G401 (cell line): ENCODE results near the gene RCN1. TPM values are rescaled to one million over a fixed set of nuclear protein-coding genes. Genes with fewer than 3 reads are reported as not detected.
"Not testable (repeated sequence)": the region's sequence is repeated elsewhere in the genome, so short reads cannot be mapped to it uniquely, and the experiment has no call there.

Experiments used
- DNase-seq: peaks from one replicate; pipeline ENCODE4 v3.0.0-alpha.2; 2015; ENCODE audit warnings: low spot score
- in situ Hi-C: cut with HindIII; loops from 2 replicates; pipeline ENCODE4 v1.10.0; 2016; ENCODE audit warnings: low sequenced_read_pairs, mixed read lengths
- total RNA-seq: library from RNA; depleted of rRNA; stranded (reverse); fragments of >200 nt; shearing (Covaris generic); gene quantifications from 2 replicates; pipeline ENCODE4 v1.2.3, GENCODE V29; 2014; rRNA removed

The RCN1 gene
- 70.3 and 84.5 TPM in 2 replicates for total RNA-seq

DNA sequence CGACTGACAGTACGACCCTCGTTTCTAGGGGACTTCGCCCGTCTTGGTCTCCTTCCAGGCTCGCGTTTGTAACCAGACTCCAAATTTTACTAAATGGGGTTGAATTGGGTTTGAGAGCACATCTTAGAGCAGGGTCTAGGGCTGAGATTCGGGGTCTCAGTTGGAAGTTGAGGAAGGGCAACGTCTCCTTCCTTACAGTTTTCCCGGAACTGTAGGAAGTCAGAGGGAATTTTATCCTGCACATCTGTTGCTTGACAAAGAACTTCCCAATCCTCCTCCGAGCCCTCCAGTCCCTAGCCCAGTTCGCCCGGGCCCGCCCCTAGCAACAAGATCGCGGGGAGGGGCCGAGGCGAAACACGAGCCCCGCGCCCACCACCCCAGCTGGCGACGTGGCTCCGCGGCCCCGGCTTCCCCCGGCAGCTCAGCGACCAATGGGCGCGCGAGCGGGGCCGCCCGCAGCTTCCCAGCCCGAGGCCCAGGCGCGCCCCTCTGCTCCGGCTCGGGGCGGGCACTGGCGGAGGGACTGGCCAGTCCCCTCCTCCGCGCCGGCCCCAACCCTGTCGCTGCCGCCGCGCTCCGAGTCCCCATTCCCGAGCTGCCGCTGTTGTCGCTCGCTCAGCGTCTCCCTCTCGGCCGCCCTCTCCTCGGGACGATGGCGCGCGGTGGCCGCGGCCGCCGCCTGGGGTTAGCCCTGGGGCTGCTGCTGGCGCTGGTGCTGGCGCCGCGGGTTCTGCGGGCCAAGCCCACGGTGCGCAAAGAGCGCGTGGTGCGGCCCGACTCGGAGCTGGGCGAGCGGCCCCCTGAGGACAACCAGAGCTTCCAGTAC is at the start of gene RCN1:
Gene RCN1, plus strand, starts transcription at position 530 of the 826 bp plus-strand sequence. Its CDS starts 123 bp downstream, at position 653.
- peak; percentile 63 for DNase-seq
- in situ Hi-C loops, result no loop called here

- in situ Hi-C loops, result no loop called here
- no peak for DNase-seq
These were observed 47.1 kb upstream of the RCN1 start for GRCh38 chr11:32043737-32044136.

DNA sequence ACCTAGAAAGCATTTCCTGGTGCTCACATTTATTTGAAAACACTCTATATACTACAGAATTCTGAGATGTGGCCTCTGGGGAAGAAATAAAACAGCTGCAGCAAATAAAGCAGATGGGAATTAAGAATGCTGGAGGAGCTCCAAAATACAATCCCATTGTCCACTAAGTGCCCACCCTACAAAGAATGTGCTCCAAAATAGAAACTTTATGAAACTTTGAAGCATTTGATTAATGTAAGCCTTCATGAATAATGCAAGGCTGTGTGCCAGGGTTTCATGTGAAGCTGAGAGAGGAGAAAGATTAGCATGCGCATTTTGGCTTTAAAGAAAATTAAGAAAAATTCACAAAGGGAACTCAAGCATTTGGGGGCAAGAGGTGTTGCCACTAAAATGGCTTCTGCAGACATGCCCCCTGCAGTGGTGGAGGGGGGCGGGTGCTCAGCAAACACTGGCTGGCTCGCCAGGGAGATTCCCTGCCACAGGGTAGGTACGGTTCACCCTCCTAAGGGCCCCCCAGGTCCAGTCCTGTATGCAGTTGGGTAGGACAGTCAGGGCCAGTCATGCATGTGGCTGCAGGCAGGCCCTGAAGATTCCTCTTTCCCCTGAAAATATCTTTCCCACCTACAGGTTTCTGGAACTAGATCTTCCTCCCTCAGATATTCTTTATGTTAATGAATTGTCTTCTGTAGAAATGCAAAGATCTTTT is 46.6 kb upstream of the RCN1 start:
- DNase-seq, result no peak
- in situ Hi-C loops, result no loop called here

DNA sequence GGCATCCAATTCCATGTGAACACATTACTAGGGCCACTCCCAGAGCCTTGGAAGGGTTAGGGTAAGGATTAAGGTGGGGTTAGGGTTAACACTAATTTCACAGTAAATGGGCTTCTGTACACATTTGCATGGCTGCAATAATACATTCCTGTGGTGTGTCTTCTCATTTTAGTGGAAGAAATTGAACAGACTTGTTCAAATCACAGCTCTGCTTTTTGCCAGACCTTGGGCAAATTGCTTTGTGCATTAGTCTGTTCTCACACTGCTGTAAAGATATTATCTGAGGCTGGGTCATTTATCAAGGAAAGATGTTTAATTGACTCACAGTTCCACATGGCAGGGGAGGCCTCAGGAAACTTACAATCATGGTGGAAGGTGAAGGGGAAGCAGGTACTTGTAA is 45.4 kb upstream of the RCN1 start:
- DNase-seq, result no peak
- in situ Hi-C loops, result no loop called here

DNA sequence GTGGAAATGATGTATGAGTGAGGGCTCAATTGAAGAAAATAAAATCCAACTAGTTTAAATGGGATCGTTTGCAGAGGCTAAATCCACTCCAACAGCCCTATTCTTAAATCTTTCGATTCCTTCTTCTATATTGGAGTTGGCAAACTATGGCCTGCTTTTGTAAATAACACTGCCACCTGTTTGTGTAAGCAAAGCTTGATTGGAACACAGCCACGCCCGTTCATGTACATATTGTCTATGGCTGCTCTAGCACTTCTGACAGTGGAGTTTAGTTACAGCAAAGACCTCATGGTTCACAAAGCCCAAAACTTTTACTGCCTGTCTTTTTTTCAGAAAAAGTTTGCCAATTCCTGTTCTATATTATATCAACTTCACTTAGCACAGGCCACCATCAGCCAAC is 40.6 kb upstream of the RCN1 start:
- DNase-seq, result no peak
- in situ Hi-C loops, result no loop called here

DNA sequence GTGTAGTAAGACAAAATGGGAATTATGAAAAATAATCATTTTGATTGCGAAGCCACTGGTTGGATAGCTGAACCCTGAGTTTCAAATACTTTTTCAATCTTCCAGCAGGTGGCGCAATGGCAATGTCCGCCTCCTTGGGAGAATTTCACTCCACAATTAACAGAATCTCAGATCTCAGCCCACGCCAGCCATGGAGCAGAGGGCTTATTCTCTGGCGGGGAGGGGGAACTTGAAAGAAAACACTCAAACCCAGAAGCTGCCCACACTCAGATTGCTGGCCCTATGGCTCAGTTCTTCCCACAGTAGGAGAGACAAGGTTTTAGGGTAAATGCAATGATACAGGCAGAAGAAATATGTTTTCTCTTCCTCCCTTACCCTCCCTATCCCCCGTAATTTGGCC is 38.7 kb upstream of the RCN1 start:
- in situ Hi-C loops, result no loop called here

DNA sequence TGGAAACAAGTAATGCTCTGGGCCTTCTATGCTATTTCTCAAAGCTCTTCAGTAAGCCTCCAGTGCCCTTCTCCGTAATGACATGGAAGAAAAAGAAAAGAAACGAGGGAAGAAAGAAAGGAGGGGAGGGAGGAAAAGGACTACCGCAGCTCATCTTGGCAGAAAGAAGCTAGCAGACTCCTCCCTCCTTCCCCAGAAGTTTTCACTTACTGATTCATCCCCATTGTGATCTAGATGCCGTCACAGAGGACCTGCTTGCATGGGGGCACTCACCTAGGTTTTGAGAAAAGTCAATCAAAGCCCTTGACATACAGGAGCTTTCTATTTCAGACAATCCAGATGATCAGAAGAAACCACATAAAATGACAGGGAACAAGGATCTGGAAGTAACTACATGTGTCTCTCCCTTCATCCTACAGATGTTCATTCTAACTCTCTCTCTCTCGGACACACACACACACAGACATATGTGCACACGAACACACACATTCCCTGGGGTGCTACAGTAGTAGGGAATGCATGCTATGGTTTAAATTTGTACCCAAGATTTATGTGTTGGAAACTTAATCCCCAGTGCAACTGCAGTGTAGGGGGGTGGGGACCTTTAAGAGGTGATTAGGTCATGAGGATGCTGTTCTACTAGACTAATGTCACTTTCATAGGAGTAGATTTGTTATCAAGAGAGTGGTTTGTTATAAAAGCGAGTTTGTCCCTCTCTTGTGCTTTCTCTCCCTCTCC is 37.6 kb upstream of the RCN1 start:
- no peak for DNase-seq
- in situ Hi-C loops, result no loop called here

More for the DNA sequence above, 38.7 kb upstream of the RCN1 start:
- peak; percentile 82 for DNase-seq

DNA sequence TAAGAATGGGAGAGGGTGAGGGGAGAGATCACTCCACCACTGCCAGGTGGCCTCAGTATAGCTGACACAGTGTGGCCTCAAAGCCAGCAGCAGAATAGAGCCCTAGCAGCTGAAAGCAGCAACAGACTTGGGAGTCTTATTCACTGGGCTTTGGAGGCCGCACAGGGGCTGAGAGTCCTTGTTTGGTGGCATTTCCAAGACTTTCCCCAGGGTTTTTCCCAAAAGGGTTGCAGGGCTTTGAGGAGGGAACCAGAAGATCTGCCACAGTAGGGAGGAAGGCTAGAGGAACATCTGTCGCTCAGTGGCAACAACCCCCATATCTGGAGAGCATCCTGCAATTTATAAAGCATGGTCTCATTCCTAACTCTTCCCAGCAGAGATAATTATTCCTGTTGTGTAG is 35.0 kb upstream of the RCN1 start:
- no peak for DNase-seq
- in situ Hi-C loops, result no loop called here

DNA sequence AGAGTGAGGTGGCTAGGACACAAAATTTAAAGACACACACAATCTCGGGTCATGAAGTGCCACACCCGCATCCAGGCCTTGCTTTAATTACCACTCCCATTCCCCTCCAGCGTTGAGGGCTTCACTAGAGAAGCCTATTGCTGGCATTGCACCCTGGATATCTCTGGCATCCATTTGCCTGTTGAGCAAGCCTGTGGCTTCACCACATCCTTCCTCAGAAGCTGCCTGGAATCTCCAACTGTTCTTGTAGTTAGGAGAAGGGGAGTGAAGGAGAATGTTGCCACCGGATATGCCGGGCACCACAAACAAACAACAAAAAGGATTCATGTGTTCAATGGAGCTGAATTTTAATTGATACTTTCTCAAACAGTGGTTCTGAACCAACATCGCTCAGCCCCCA is 34.4 kb upstream of the RCN1 start:
- in situ Hi-C loops, result no loop called here
- DNase-seq, result no peak

DNA sequence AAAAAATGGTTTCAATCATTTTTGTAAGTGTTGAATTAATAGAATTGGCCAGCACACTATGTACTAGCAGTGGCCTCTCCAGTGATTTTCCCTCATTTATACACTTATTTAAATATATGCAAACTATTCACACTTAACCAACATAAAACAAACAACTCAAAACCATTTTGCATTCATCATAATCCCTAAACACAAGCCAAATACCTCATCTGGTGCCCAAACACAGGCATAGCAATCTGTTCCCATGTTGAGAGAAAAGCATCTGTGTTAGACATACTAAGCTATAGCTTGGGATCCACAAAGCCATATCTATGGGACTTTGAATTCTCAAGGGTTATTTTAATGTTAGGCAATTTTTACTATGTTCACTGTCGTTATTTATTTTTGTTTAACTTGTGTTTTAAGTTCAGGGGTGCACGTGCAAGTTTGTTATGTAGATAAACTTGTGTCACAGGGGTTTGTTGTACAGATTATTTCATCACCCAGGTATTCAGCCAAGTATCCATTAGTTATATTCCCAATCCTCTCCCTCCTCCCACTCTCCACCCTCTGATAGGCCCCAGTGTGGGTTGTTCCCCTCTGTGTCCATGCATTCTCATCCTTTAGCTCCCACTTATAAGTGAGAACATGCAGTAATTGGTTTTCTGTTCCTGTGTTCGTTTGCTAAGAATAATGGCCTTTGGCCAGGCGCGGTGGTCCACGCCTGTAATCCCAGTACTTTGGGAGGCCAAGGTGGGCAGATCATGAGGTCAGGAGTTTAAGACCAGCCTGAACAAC is 31.0 kb upstream of the RCN1 start:
- in situ Hi-C loops, result no loop called here
- DNase-seq, result no peak

DNA sequence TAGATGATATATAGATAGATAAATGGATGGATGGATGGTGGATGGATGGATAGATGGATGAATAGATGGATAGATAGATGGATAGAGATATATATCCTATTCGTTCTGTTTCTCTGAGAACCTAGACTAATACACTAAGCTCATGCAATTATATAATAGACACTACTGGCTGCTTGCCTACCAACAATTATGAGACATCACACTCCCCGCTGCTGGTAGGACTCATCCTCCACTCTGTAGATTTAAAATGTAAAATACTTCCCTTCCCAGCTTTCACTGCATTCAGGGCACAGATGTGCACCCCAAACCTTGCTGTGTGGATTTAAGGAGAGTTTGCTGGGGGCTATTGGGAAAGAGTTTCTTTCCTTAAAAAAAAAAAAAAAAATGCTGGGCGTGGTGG is 28.3 kb upstream of the RCN1 start:
- in situ Hi-C loops, result no loop called here
- DNase-seq, result peak; percentile 8

GRCh38 chr11:32063031-32063430 is 27.8 kb upstream of the RCN1 start:
- DNase-seq, in situ Hi-C loops: not testable (repeated sequence)

- no peak for DNase-seq
These were observed 24.8 kb upstream of the RCN1 start for GRCh38 chr11:32065865-32066629.

DNA sequence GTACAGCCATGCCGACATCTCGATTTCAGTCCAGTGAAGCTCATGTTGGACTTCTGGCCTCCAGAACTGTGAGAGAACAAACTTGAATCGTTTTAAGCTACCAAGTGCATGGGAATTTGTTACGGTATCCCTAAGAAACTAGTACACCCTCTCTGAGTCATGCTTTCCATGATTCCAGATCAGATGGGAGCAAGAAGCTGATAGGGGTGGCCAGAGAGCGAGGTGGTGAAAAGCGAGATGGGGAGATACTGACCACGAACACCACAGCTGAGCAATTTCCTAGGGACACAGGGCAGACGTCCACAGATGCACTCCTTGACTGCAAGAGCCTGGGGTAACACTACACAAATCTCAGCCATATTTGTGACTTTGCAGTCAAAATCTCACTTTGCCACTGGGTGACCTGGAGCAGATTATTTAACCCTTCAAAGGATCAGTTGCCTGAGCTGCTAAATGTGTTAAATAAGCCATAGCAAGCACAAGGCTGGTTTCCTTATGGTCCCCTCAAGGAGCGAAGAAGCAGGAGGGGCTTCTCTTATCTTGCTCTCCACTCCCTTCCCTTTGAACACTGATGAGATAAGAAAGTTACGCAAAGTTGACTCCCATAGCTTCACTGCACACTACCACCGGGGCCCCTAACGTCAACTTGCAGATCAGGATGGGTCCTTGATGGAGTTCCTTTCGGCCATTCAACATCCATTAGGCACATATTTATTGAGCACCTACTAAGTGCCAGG is 22.6 kb upstream of the RCN1 start:
- in situ Hi-C loops, result no loop called here
- DNase-seq, result no peak

More at GRCh38 chr11:32065865-32066629, 24.8 kb upstream of the RCN1 start:
- in situ Hi-C loops, result no loop called here

- no peak for DNase-seq
- in situ Hi-C loops, result no loop called here
These were observed 21.4 kb upstream of the RCN1 start for GRCh38 chr11:32069361-32070058.

DNA sequence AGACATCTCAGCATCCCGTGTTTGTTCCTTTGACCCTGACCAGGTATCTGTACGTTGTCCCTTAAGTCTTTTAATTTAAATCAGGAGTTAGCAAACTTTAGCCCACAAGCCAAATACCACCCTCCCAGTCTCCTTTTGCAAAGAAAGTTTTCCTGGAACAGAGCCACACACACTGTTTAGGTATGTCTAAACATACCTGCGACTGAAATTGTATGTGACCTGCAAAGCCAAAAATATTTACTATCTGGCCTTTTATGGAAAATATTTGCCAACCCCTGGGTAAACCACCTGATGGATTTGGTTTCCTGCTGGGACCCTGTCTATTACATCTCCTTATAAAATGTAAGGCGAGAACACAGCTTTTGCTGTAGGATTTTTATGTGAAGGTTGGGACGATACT is 20.2 kb upstream of the RCN1 start:
- DNase-seq, result no peak
- in situ Hi-C loops, result no loop called here

GRCh38 chr11:32071811-32072210 is 19.1 kb upstream of the RCN1 start:
- DNase-seq, result no peak
- in situ Hi-C loops, result no loop called here
